ENCODE data around the gene IGFL1.

- no peak for TF ChIP-seq POLR2A (IDR thresholded peaks at IDR 0.05; ENCODE audit: low read length)
- TF ChIP-seq GATA1 (IDR thresholded peaks at IDR 0.05; ENCODE audit: low read depth, low read length), result no peak
Measured at GRCh38 chr19:46195104-46195503, 34.4 kb upstream of the IGFL1 start.

Measured in erythroblast (primary cell).